H54 (cell line): ENCODE measurements around the gene FANCC.

Source experiments
- DNase-seq: peaks from one replicate; pipeline ENCODE4 v3.0.0; 2011; ENCODE audit warnings: low spot score, mixed read lengths; ENCODE audit not compliant: insufficient read length
- FAIRE-seq: peaks from 3 replicates; lab custom pipeline; 2011; peaks lifted over from hg19 to GRCh38; lab: Jason Lieb, UNC
- POLR2A ChIP-seq: IDR thresholded peaks from 2 replicates; pipeline ENCODE4 v1.6.1; 2011; ENCODE audit warnings: low read depth, mild to moderate bottlenecking, low read length

FANCC gene

GRCh38 chr9:95265960-95266359 lies 51.5 kb downstream of the FANCC start:
- no peak for TF ChIP-seq POLR2A
- no peak for FAIRE-seq
- no peak for DNase-seq

- FAIRE-seq (peak; percentile 88), DNase-seq (no peak)
- TF ChIP-seq POLR2A, result no peak
These were observed 52.4 kb downstream of the FANCC start for GRCh38 chr9:95264954-95265615.

GRCh38 chr9:95261890-95262289 lies 55.6 kb downstream of the FANCC start:
- DNase-seq, result no peak
- TF ChIP-seq POLR2A, result no peak
- peak; percentile 94 for FAIRE-seq

- DNase-seq, result no peak
- FAIRE-seq, result peak; percentile 50
- TF ChIP-seq POLR2A, result no peak
These were observed 66.9 kb downstream of the FANCC start for GRCh38 chr9:95250462-95251221.

GRCh38 chr9:95249986-95250385 lies 67.5 kb downstream of the FANCC start:
- TF ChIP-seq POLR2A, result no peak
- FAIRE-seq, result no peak
- no peak for DNase-seq

- FAIRE-seq (peak; percentile 57), DNase-seq (no peak)
- no peak for TF ChIP-seq POLR2A
These were observed 71.0 kb downstream of the FANCC start for GRCh38 chr9:95246547-95246946.

- FAIRE-seq (peak; percentile 57), DNase-seq (no peak)
- no peak for TF ChIP-seq POLR2A
These were observed 74.9 kb downstream of the FANCC start for GRCh38 chr9:95242613-95243012.

DNA sequence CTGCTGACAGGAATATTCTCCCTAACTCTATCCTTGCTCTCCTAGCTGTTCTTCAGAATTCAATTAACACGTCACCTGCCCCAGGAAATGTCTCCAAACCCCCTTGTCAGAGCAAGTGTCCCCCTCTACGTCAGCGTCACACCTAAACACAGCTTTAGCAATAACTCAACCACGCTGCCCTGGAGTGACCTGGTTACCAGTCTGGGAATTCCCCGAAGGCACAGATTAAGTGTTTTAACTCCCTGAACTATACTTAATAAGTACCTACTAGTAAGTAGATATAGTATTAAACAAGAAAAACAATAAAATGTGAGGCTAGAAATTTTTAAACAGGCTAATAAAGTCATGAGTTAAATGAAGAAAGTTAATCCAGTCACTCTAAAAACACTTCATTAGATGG lies 78.4 kb downstream of the FANCC start:
- no peak for DNase-seq
- FAIRE-seq, result no peak
- no peak for TF ChIP-seq POLR2A

GRCh38 chr9:95237336-95237735 lies 80.2 kb downstream of the FANCC start:
- no peak for FAIRE-seq
- no peak for TF ChIP-seq POLR2A
- no peak for DNase-seq

GRCh38 chr9:95230046-95230445 lies 87.5 kb downstream of the FANCC start:
- FAIRE-seq (no peak), DNase-seq (no peak)
- no peak for TF ChIP-seq POLR2A

GRCh38 chr9:95229230-95229915 lies 88.1 kb downstream of the FANCC start:
- no peak for FAIRE-seq
- no peak for DNase-seq
- TF ChIP-seq POLR2A, result no peak

DNA sequence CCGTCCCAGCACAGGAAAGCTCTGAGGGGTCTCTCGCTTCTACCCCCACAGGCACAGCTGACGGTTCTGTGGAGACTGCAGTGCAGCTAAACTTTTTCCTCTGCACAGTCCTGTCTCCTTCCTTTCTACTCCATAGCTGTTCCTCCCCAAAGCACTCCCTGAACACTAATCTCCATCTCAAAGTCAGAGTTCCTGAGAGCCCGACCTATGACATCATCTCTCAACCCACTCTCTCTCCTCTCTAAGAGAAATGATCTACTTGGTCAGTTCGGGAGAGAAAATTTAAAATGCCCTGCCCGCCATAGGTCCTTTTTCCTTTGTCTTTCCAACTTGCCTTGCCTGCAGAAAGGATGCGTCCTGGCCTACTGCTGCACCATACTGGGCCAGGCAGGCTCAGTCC lies 90.6 kb downstream of the FANCC start:
- no peak for DNase-seq
- FAIRE-seq, result no peak
- no peak for TF ChIP-seq POLR2A

- no peak for TF ChIP-seq POLR2A
- no peak for FAIRE-seq
These were observed 91.8 kb downstream of the FANCC start for GRCh38 chr9:95225726-95226106.

DNA sequence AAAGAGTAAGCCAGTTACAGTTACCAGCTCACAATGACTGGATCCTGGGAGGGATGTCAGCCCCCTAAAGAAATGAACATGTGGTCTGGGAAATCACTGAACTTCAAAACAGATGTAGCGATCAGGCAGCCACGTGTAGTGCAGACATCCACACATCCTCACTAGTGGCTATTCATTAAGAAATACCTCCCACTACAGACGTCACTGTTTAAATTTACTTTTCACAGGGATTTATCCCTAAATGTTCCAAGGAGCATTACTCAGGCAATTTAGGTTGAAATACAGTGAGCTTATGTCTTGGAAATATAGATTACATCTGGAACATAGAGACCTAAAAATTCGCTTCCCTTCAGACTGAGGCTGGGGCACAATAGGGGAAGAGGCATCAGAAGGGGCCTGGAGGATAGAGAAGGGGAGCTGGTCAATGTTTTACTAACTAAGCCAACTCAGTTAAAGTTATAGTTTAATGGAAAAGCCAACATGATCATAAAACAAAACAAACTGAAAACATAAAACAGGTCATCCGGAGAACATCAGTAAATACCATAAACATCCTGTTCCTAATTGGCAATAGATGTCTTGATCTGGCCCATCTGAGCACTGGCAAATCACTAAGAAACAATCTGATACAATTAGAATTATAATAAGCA lies 92.3 kb downstream of the FANCC start:
- no peak for TF ChIP-seq POLR2A
- DNase-seq (no peak), FAIRE-seq (no peak)

More at GRCh38 chr9:95225726-95226106, 91.8 kb downstream of the FANCC start:
- DNase-seq, result no peak
